Measurements from ENCODE around the gene OPN5.

DNA sequence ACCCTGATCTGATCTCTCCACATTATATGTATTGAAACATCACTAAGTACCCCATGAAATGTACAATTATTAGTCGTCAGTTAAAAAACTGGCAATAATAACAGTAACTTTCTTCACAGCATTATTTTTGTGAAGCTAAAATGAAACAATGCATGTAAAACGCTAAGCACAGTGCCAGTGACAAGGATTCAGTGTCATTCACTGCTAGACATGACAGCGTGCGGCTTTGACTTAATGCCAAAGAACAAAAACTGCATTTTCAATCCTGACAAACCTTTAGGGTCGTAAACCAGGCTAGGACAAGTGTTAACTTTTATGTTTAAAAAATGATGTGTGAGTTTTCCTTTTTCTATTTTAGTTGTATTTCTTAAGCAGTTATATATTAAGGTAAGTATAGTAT, 8.8 kb upstream of the OPN5 start:
- TF ChIP-seq ZFP3 (CRISPR knock-in tag; IDR thresholded peaks at IDR 0.05): no peak
- no peak for TF ChIP-seq TCF4 (CRISPR knock-in tag; IDR thresholded peaks at IDR 0.05; ENCODE audit: borderline replicate concordance)
- TF ChIP-seq ZFP30 (CRISPR knock-in tag; IDR thresholded peaks at IDR 0.05): no peak
- TF ChIP-seq ZC3H10 (CRISPR knock-in tag; IDR thresholded peaks at IDR 0.05): no peak
- TF ChIP-seq, protein P1, sequence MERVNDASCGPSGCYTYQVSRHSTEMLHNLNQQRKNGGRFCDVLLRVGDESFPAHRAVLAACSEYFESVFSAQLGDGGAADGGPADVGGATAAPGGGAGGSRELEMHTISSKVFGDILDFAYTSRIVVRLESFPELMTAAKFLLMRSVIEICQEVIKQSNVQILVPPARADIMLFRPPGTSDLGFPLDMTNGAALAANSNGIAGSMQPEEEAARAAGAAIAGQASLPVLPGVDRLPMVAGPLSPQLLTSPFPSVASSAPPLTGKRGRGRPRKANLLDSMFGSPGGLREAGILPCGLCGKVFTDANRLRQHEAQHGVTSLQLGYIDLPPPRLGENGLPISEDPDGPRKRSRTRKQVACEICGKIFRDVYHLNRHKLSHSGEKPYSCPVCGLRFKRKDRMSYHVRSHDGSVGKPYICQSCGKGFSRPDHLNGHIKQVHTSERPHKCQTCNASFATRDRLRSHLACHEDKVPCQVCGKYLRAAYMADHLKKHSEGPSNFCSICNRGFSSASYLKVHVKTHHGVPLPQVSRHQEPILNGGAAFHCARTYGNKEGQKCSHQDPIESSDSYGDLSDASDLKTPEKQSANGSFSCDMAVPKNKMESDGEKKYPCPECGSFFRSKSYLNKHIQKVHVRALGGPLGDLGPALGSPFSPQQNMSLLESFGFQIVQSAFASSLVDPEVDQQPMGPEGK (CRISPR knock-in tag; IDR thresholded peaks at IDR 0.05; ENCODE audit: borderline replicate concordance): no peak
- TF ChIP-seq, protein P2, sequence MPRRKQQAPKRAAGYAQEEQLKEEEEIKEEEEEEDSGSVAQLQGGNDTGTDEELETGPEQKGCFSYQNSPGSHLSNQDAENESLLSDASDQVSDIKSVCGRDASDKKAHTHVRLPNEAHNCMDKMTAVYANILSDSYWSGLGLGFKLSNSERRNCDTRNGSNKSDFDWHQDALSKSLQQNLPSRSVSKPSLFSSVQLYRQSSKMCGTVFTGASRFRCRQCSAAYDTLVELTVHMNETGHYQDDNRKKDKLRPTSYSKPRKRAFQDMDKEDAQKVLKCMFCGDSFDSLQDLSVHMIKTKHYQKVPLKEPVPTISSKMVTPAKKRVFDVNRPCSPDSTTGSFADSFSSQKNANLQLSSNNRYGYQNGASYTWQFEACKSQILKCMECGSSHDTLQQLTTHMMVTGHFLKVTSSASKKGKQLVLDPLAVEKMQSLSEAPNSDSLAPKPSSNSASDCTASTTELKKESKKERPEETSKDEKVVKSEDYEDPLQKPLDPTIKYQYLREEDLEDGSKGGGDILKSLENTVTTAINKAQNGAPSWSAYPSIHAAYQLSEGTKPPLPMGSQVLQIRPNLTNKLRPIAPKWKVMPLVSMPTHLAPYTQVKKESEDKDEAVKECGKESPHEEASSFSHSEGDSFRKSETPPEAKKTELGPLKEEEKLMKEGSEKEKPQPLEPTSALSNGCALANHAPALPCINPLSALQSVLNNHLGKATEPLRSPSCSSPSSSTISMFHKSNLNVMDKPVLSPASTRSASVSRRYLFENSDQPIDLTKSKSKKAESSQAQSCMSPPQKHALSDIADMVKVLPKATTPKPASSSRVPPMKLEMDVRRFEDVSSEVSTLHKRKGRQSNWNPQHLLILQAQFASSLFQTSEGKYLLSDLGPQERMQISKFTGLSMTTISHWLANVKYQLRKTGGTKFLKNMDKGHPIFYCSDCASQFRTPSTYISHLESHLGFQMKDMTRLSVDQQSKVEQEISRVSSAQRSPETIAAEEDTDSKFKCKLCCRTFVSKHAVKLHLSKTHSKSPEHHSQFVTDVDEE (CRISPR knock-in tag; IDR thresholded peaks at IDR 0.05): no peak
- no peak for TF ChIP-seq OSR1 (CRISPR knock-in tag; IDR thresholded peaks at IDR 0.05)
- TF ChIP-seq ZNF8 (CRISPR knock-in tag; IDR thresholded peaks at IDR 0.05): no peak

Data from SK-N-SH treated with all-trans-retinoic acid at 6 μM for 48 hours (cell line).